Forelimb muscle (tissue), 1 donor: ENCODE data around the gene TRIM65. TPM values are rescaled to one million over a fixed set of nuclear protein-coding genes. Genes with fewer than 3 reads are reported as not detected.
"Not testable (repeated sequence)": the region's sequence is repeated elsewhere in the genome, so short reads cannot be mapped to it uniquely, and the experiment has no call there.

Experiments
- DNase-seq: peaks from one replicate; pipeline ENCODE4 v3.0.0-alpha.2; 2013; ENCODE audit warnings: low read depth
- polyA plus RNA-seq: library from polyadenylated mRNA; unstranded; fragments of 120-200 nt; gene quantifications from one replicate; pipeline ENCODE4 v1.2.1, GENCODE V29; 2013; ENCODE audit not compliant: insufficient read length

TRIM65 gene
- polyA plus RNA-seq, 1 donor = 16.4 TPM

DNA sequence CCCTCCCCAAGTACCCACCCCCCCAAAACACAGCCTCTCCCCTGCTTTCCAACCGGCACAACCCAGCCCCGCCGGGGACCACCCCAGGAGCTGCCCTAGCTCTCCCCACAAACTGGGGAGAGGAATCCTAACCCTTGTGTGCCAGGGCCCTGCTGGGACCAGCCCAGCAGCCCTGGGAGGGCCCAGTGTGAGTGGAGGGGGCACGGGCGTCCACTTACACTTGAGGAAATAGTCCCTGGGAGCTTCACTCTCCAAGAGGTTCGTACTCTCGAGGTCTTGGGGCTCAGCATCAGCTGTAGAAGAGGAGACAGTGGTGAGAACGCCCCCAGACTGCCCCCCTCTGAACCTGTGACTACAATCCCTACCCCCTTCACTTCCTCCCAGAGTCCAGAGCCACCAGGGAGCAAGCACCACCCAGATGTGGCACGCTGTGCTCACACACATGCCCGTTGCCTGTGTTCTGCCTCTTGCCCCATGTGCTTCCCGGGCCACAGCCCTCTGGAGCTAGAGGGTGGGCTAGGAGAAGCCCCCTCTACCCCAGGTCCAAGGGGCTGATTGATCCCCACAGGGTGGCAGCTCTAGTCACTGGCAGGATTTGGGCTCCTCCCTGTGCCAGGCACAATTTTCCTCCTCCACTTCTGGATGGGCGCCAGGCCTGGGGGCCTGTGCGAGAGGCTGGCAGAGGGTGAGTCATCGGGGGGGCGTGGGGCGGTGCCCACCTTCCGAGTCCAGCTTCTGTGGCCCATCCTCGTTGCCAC lies 21.4 kb downstream of the TRIM65 start:
- DNase-seq = no peak

DNA sequence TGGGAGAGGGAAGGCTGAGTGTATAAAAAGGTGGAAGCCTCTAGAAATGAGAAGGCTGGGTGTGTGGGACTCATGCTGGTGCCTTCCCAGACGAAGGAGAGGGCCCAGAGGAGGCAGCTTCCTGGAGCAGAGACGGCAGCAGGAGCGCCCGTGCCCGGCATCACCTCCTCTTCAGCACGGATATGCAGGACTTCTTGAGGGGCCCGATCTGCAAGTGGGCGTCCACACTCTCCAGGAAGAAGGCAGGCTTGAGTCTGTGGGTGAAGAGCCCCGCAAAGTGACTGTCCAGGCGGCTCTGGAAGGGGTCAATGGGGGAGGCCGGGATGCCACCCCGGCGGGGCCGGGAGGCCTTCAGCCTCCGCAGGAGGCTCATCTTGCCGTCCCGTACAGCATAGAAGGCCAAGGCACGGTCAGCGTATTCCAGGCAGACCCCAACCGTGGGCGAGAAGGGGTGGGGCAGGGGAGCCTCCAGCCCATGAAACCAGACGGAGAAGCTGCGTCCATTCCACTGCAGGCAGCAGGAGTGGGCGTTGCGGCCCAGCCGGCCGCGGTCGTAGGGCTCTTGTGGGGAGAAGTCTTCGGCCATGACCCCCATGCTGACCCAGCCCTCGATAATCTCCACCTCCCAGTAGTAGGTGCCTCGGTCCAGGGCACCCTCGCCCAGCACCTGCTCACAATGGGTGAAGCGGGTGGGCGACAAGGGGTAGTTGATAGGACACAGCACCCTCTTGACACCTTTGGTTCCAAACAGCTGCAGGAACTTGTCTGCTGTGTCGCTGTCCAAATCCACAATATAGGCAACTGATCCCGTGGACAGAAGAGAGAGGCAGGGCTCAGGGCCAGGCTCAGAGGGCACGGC lies 22.2 kb downstream of the TRIM65 start:
- no peak for DNase-seq

DNA sequence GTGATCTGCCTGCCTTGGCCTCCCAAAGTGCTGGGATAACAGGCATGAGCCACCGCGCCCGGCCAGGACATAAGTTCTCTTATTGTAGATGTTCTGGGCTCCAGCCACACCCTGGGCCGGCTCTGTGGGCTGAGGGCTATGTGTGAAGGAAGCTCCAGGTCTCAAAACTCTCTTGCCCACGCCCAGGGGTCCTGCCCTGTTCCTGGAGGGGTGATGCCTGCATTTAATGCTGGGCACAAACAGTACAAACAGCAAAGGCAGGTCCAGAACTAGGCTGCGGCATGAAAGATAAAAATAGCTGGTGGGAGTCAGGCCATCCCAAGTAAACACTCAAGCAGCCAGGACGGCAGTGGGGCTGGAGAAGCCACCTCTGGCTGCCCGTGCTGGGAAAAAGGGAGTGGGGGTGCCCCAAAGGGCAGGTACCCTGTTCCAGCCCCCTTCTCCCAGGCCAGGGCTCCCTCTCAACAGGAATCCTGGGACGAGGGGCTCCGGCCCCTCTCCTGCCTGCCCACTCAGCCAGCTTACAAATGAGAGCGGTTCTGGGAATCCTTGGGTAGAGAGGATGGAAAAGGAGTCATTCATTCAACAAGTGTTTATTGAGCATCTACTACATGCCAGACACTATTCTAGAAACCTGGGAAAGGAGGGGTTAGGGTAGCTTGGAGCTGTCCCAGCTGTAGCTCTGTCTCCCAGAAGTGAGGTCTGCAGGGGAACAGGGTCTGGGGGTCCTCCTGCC lies 23.0 kb downstream of the TRIM65 start:
- no peak for DNase-seq

DNA sequence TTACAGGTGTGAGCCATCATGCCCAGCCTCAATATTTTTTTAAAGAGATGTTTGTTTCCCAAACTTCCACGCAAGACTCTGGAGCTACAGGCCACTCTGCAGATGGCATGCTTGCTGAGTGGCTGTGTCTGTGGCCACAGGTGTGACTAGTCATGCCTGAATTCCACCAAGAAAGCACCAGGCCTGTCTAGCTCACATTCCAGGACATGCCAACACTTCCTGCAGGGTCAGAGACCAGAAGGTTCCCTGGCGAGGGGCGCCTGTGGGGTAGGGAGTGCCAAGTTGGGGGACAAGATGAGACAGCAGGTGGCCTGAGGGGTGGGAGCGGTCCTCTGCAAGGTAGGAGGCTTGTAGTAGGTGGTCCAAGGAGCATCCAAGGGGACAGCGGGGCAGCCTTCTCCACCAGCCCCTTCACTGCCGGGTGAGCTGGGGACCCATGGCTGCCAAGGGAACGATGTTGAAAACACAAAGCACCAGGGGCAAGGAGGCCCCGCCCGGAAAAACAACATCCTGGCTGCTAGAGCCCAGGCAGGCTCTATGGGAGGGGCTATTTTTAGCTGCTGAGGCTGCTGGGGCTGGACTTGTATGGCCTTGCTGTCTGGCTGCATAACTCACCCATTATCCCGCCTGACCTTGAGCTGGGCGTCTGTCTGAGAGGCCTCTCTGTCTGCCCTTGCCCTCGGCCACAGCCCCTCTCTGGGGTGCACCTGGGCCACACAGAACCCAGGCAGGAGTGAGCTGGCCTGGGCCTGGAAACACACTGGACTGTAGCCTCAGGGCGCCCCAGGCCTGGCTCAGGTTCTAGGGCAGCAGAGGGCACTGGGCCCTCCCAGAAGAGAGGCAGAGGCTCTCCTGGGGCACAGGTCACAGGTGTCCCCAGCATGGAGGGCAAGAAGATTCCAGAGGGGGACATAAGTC lies 24.1 kb downstream of the TRIM65 start:
- DNase-seq = no peak

DNA sequence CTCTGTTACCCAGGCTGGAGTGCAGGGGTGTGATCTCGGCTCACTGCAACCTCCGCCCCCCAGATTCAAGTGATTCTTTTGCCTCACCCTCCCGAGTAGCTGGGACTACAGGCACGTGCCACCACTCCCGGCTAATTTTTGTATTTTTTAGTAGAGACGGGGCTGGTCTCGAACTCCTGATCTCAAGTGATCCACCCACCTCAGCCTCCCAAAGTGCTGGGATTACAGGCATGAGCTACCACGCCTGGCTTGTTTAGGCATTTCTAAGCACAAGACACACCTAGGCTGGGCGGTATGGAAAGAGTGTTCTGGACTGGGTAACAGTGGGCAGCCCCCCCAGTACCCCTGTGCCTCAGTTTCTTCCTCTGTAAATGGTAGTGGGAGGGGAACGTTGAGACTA lies 26.5 kb downstream of the TRIM65 start:
- DNase-seq = not testable (repeated sequence)

DNA sequence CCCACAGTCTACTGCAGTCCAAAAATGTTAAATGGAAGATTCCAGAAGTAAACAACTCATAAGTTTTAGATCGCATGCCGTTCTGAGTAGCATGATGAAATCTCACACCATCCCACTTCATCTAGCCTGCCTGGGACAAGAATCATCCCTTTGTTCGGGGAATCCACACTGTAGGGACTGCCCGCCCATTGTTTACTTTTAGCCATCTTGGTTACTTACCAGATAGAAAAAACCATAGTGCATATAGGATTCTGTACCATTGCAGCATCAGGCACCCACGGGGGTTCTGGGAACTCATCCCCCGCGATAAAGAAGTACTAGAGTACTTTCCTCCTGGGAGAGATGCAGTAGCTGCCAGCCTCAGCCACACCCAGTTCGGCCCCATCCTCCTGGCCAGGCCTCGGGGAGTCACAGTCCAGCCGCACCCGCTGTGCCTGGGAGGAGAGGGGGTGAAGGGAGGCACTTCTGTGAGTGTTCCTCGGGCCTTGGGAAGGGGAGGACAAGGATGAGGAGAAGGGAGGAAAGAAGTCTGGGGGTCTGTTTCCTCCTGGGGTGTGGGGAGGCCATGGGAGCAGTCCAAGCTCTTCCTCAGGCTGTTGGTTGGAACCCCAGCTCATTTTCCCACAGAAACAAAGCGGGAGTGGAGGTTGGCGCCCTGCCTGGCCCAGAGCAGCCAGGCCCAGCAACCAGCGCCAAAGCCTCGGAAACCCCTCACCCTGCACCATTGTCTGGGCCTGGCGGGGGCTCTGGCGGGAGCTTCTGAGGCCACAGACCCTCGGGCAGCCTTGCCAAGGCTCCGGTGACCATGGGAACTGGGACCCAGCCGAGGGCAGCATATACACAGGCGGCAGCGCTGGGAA lies 27.2 kb downstream of the TRIM65 start:
- no peak for DNase-seq

DNA sequence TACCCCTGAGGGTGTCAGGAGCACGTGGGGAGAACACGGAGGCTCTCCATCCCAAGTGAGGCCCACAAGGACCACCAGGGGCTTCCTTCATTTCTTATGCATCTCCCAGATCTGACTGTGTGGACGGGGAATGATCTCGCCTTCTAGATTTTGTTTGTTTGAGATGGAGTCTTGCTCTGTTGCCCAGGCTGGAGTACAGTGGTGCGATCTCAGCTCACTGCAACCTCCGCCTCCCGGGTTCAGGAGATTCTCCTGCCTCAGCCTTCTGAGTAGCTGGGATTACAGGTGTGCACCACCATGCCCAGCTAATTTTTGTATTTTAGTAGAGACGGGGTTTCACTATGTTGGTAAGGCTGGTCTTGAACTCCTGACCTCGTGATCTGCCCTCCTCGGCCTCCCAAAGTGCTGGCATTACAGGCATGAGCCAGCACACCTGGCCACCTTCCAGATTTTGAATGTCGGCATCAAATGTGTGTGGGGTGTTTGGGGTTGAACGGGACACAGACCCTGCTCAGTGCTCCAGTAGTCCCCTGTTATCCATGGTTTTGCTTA lies 27.9 kb downstream of the TRIM65 start:
- DNase-seq = not testable (repeated sequence)

DNA sequence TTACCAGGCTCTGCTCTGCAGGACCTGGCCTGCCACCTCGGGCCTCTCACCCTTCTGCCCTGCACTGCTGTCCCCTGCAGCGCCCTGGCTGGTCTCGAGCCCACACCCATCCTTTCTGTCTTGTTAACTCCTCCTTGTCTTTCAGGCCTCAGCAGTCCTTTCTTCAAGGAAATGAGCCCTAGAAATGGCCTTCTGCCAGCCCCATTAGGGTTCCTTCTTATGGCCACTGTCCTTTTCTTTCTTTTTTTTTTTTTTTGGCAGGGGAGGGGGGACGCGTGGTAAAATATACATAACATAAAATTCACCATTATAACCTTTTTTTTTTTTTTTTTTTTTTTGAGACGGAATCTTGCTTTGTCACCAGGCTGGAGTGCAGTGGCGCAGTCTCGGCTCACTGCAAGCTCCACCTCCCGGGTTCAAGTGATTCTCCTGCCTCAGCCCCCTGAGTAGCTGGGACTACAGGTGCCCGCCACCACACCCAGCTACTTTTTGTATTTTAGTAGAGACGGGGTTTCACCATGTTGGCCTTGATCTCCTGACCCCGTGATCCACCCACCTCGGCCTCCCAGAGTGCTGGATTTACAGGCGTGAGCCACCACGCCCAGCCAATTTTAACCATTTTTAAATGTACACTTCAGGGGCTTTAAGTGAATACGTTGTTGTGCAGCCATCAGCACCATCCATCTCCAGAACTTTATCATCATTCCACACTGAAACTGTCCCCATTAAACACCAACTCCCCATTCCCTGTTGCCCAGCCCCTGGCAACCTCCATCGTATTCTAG lies 31.2 kb downstream of the TRIM65 start:
- not testable (repeated sequence) for DNase-seq

DNA sequence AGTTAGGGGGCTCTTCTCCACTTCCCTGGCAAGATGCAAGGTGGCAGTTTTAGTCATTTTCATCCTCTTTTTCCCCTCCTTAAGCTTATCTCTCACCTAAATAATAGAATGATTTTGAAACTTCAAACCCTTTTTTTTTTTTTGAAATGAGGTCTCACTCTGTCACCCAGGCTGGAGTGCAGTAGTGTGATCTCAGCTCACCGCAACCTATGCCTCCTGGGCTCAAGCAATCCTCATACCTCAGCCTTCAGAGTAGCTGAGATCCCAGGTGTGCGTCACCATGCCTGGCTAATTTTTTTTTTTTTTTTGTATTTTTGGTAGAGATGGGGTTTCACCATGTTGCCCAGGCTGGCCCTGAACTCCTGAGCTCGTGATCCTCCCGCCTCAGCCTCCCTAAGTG lies 31.9 kb downstream of the TRIM65 start:
- not testable (repeated sequence) for DNase-seq

DNA sequence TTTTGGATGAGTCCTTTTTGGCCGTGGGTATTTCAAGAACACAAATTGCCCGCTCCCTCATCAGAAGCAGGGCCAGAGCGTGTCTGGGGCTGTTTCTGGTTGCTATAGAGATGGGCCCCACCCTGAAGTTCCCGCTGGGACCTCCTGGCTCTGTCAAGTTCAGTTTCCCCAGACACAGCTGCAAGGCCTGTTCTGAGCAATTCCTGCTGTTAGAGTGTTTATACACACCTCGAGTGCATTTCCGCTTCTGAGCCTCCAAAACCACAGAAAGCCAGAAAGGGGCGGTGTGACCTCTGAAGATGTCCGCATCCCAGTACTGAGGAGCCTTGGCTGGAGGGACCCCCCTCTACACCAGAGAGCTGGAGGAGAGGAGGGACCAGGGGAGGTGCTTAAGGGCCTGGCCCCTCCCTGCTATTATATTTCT lies 32.3 kb downstream of the TRIM65 start:
- DNase-seq = no peak

DNA sequence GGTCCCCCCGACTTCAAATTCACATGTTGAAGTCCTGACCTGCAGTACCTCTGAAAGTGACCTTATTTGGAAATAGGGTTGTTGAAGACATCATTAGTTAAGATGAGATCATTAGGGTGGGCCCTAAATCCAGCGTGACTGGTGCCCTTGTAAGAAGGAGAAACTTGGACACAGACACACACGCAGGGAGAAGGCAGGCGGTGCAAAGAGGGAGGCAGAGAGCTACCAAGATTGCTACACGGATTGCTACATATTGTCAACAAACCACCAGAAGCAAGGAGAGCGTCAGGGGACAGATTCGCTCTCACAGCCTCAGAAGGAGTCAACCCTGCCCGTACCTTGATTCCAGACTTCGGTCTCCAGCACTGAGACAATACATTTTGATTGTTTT lies 34.8 kb downstream of the TRIM65 start:
- no peak for DNase-seq

DNA sequence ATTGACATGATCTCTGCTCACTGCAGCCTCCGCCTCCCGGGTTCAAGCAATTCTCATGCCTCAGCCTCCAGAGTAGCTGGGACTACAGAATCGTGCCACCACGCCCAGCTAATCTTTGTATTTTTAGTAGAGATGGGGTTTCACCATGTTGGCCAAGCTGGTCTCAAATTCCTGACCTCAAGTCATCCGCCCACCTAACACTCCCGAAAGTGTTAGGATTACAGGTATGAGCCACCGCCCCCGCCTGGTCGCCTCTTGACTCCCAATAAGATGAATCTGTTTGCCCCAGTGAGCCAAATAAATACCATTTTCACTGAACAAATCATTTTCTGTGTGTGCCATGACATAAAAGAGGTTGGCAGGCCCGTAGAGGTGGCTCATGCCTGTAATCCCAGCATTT lies 37.4 kb downstream of the TRIM65 start:
- not testable (repeated sequence) for DNase-seq

DNA sequence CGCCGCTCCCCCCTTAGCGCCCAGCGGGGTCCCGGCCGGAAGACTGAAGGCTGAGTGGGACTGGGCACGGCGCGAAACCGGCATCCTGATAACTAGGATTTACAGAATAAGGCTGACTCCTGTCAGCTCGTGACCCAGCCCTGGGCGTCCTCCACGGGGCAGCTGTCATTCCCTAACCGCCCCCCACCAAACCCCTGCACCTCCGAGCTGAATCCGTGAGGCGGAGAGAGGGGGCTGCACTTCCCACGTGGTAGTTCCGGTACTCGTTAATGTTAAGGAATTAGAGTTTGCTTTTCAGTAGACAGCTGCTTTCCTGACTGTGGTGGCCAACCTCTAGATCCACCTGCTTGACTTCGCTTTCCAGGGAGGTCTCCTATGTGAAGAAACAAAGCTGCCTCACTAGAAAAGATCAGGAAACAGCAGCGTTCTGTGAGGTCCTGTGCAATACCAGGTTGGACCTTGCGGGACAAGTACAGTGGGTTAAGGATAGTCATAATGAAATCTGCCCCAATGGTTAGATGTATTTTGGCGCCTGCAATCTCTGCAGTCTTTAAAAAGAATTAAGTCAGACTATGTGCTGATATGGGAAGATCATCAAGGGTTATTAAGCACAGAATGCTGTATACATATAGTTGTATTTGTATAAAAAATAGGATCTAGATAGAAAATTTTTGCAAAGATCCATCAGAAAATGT lies 40.5 kb downstream of the TRIM65 start:
- DNase-seq = no peak

DNA sequence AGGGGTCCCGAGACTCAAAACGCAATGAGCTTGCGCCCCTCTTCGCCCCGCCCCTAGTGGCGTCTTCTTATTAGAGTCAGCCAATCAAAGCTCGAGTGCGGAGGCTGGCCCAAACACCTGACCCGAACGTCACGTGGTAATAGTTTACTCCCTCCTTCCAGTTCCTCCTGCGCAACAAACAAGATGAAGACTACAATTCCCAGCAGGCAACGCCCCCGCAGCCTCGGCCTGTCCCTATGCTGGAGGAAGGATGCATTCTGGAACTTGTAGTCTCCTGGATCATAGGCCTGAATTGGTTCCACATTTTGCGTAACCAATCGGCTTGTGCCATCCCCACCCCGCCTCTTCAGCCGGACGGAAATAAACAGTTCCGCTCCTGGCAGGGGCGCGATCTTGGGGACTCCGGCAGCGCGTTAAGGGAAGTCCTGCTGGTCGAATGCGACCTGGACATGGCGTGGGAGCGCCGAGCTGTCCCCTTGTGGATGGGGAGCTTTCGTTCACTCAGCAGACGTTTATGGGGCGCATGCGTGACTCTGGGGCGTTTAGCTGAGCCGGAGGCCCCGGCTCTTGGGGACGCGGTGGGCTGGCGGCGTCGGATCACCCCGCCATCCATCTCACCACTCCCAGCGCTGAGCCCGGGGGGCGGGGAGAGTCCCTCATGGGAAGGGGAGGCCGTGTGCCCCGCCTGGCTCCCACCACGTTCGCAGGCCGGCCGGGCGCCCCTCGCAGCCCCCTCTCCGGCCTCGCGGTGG lies 41.3 kb downstream of the TRIM65 start, which contains the start of gene WBP2:
WBP2 (minus strand) TSS at position 26 of the 752 bp plus-strand sequence. CDS start 38 bp downstream, outside the sequence.
- DNase-seq = peak; percentile 100

DNA sequence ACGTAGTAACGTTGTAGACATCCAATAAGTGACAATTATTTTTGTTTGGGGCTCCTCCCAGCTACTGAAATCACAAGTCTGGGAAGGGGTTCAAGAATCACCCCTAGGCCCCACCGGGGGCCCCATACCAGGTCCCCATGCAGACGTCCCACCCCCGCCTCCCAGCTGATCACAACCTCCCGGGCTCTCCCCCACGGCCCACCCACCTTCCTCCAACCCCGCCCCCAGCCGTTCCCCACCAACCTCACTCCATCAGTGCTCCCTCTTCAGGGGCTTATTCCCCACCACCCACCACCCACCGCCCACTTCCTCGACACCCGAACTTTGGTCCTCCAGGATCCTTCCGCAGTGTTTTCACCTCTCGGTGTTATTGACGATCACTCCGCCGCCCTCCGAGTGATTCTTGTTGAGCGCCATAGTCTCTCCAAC lies 41.9 kb downstream of the TRIM65 start:
- no peak for DNase-seq

DNA sequence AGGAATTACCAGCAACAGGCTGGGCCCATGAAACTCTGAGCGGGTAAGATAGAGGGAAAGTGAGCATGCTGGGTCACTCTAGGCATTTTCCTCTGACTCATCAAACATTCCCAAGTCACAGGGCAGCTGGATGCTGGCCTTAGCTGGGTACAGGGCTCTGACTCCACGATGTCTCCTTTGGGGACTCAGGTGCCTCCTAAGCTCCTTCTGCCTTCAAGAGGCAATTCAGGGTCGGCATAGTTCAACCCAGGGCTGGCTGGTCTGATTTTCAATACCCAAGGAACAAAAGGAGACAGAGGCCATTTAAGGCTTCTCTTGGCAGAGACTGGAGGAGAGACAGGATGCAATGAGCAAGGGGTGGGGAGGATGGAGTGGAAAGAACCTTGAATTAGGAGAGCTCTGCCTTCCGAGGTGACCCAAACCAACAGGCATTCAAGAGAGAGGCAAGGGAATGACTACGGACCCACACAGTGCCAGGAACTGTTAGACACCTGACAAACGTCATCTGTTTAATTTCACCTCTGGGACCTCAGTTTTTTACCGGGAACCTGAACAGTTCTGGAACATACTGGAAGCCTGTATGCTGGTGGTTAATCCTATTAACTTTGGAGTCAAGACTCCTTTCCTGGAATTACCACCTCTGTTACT lies 42.5 kb downstream of the TRIM65 start:
- DNase-seq = no peak

DNA sequence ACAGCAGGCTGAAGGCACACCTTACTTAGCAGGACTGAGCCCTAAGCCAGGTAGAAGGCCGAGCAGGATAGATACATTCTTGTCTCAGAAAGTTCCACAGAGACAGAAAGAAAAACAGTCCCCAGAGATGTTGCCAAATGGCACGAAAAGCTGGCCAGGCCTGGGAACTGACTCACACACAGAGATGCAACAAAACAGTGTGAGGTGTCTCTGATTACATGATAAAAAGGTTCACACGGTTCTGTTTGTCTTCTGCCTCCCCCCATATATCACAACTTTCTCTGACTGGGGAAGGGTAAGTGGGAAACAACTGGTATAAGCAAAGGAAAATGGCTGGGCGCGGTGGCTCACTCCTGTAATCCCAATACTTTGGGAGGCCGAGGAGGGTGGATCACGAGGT lies 43.3 kb downstream of the TRIM65 start:
- DNase-seq = no peak
